H9 (cell line): ENCODE data around the gene GALNT13. TPM values are rescaled to one million over a fixed set of nuclear protein-coding genes. Genes with fewer than 3 reads are reported as not detected.

Experiments
- DNase-seq: peaks from one replicate; pipeline ENCODE4 v3.0.0-alpha.2; 2017
- H2AFZ ChIP-seq: one replicate; pipeline ENCODE4 v1.6.1; 2013; ENCODE audit warnings: mild to moderate bottlenecking, low read length, control low read depth, moderate library complexity
- H2AK5ac ChIP-seq: 2 replicates; pipeline ENCODE4 v1.6.1; 2013; ENCODE audit warnings: low read length, control low read depth, mixed read lengths; ENCODE audit not compliant: insufficient read length
- H2BK120ac ChIP-seq: one replicate; pipeline ENCODE4 v1.6.1; 2013; ENCODE audit warnings: low read depth, mild to moderate bottlenecking, low read length, control low read depth, inconsistent platforms; ENCODE audit not compliant: poor library complexity, severe bottlenecking
- H2BK12ac ChIP-seq: 2 replicates; pipeline ENCODE4 v1.6.1; 2013; ENCODE audit warnings: low read length, control low read depth, mixed read lengths, low read depth; ENCODE audit not compliant: insufficient read length
- H2BK15ac ChIP-seq: 2 replicates; pipeline ENCODE4 v1.6.1; 2013; ENCODE audit warnings: low read depth, low read length, control low read depth
- H2BK20ac ChIP-seq: one replicate; pipeline ENCODE4 v1.6.1; 2013; ENCODE audit warnings: low read depth, mild to moderate bottlenecking, low read length, control low read depth, inconsistent platforms; ENCODE audit not compliant: poor library complexity, severe bottlenecking
- H2BK5ac ChIP-seq: 2 replicates; pipeline ENCODE4 v1.6.1; 2013; ENCODE audit warnings: low read length, control low read depth, mixed read lengths; ENCODE audit not compliant: insufficient read length
- H3K14ac ChIP-seq: 2 replicates; pipeline ENCODE4 v1.6.1; 2013; ENCODE audit warnings: low read length, control low read depth; ENCODE audit not compliant: insufficient read depth
- H3K18ac ChIP-seq: 2 replicates; pipeline ENCODE4 v1.6.1; 2013; ENCODE audit warnings: low read depth, mild to moderate bottlenecking, mixed read lengths, low read length, control low read depth; ENCODE audit not compliant: insufficient read length
- H3K23ac ChIP-seq: 2 replicates; pipeline ENCODE4 v1.6.1; 2013; ENCODE audit warnings: low read length, control low read depth, mixed read lengths, low read depth; ENCODE audit not compliant: insufficient read length
- H3K23me2 ChIP-seq: 2 replicates; pipeline ENCODE4 v1.6.1; 2013; ENCODE audit warnings: low read depth, mild to moderate bottlenecking, mixed read lengths, low read length, control low read depth; ENCODE audit not compliant: insufficient read length, poor library complexity, severe bottlenecking
- H3K27ac ChIP-seq: 2 replicates; pipeline ENCODE4 v1.5.1; 2013; ENCODE audit warnings: low read length, control low read depth, mixed read lengths, low read depth; ENCODE audit not compliant: insufficient read length
- H3K27me3 ChIP-seq: 2 replicates; pipeline ENCODE4 v1.6.1; 2013; ENCODE audit warnings: low read length, control low read depth, inconsistent platforms; ENCODE audit not compliant: insufficient read depth
- H3K4ac ChIP-seq: 2 replicates; pipeline ENCODE4 v1.6.1; 2013; ENCODE audit warnings: low read depth, mild to moderate bottlenecking, control low read depth, inconsistent platforms, low read length, moderate library complexity
- H3K4me1 ChIP-seq: 2 replicates; pipeline ENCODE4 v1.6.1; 2013; ENCODE audit warnings: low read length, control low read depth, inconsistent platforms; ENCODE audit not compliant: insufficient read depth
- H3K4me2 ChIP-seq: 2 replicates; pipeline ENCODE4 v1.6.1; 2013; ENCODE audit warnings: low read length, control low read depth, mixed read lengths; ENCODE audit not compliant: insufficient read length, insufficient read depth
- H3K56ac ChIP-seq: 2 replicates; pipeline ENCODE4 v1.6.1; 2013; ENCODE audit warnings: low read depth, mild to moderate bottlenecking, mixed read lengths, low read length, control low read depth; ENCODE audit not compliant: insufficient read length
- H3K79me1 ChIP-seq: 2 replicates; pipeline ENCODE4 v1.6.1; 2013; ENCODE audit warnings: low read depth, mild to moderate bottlenecking, moderate library complexity, low read length, control low read depth, inconsistent platforms; ENCODE audit not compliant: insufficient read depth, poor library complexity, severe bottlenecking
- H3K79me2 ChIP-seq: 2 replicates; pipeline ENCODE4 v1.6.1; 2013; ENCODE audit warnings: low read length, control low read depth, inconsistent platforms; ENCODE audit not compliant: insufficient read depth
- H3K9ac ChIP-seq: 2 replicates; pipeline ENCODE4 v1.6.1; 2013; ENCODE audit warnings: low read length, control low read depth, mixed read lengths; ENCODE audit not compliant: insufficient read length; ENCODE audit errors: extremely low read depth
- H3K9me3 ChIP-seq: one replicate; pipeline ENCODE4 v1.6.1; 2013; ENCODE audit warnings: low read depth, low read length, inconsistent platforms; ENCODE audit not compliant: control insufficient read depth
- H3T11ph ChIP-seq: one replicate; pipeline ENCODE4 v1.6.1; 2013; ENCODE audit warnings: mild to moderate bottlenecking, low read length, control low read depth, inconsistent platforms
- H4K20me1 ChIP-seq: one replicate; pipeline ENCODE4 v1.6.1; 2013; ENCODE audit not compliant: control insufficient read depth, insufficient read length, insufficient read depth
- H4K5ac ChIP-seq: 2 replicates; pipeline ENCODE4 v1.6.1; 2013; ENCODE audit warnings: low read depth, mild to moderate bottlenecking, mixed read lengths, low read length, control low read depth; ENCODE audit not compliant: insufficient read length
- H4K8ac ChIP-seq: replicated peaks from 2 replicates; pipeline ENCODE4 v1.6.1; 2013; ENCODE audit warnings: low read length, control low read depth, mixed read lengths, low read depth; ENCODE audit not compliant: insufficient read length
- H4K91ac ChIP-seq: 2 replicates; pipeline ENCODE4 v1.6.1; 2013; ENCODE audit warnings: low read depth, mild to moderate bottlenecking, moderate library complexity, mixed read lengths, low read length, control low read depth; ENCODE audit not compliant: insufficient read length
- H3K27ac Mint-ChIP-seq, 3 experiments: 2 replicates in 2 of 3; 3 replicates in 1 of 3; pipeline ENCODE4 v1.8.0; 2020 to 2021; ENCODE audit warnings: mixed read lengths in 3 of 3, mild to moderate bottlenecking in 1 of 3, moderate library complexity in 1 of 3
- H3K27me3 Mint-ChIP-seq: 2 replicates; pipeline ENCODE4 v1.8.0; 2021; ENCODE audit warnings: low read depth, mild to moderate bottlenecking, moderate library complexity, mixed read lengths
- H3K36me3 Mint-ChIP-seq, 3 experiments: 2 replicates in 2 of 3; 3 replicates in 1 of 3; pipeline ENCODE4 v1.8.0; 2020 to 2021; ENCODE audit warnings: low read depth in 3 of 3, mixed read lengths in 3 of 3; ENCODE audit not compliant: insufficient read depth in 1 of 3
- H3K4me1 Mint-ChIP-seq, 2 experiments: 2 replicates each; pipeline ENCODE4 v1.8.0; 2020; ENCODE audit warnings: mixed read lengths in 2 of 2
- H3K4me3 Mint-ChIP-seq, 2 experiments: 2 replicates in 1 of 2; 3 replicates in 1 of 2; pipeline ENCODE4 v1.8.0; 2020 to 2021; ENCODE audit warnings: mild to moderate bottlenecking in 2 of 2, mixed read lengths in 2 of 2, moderate library complexity in 1 of 2
- H3K9me3 Mint-ChIP-seq, 2 experiments: 2 replicates in 1 of 2; 3 replicates in 1 of 2; pipeline ENCODE4 v1.8.0; 2020; ENCODE audit warnings: mild to moderate bottlenecking in 2 of 2, mixed read lengths in 2 of 2, moderate library complexity in 1 of 2
- CTCF ChIP-seq: fragments of 200-600 bp; sonication (generic); conservative IDR thresholded peaks from 3 replicates; pipeline ENCODE4 v1.8.0; 2021; ENCODE audit warnings: antibody characterized with exemption, mild to moderate bottlenecking
- WGBS: extraction: QIAGEN DNeasy Blood & Tissue Kit; methylation state at CpG from one replicate; pipeline ENCODE4 v1.1.7; 2013; ENCODE audit warnings: missing lambda C conversion rate, low lambda C conversion rate, mixed read lengths; ENCODE audit not compliant: insufficient read length; ENCODE audit errors: extremely low coverage; 5-methylcytosine and 5-hydroxymethylcytosine counted together
- total RNA-seq: library from RNA; stranded (reverse); gene quantifications from 2 replicates; pipeline ENCODE4 v1.2.1, GENCODE V29; 2021

Gene GALNT13
- total RNA-seq, 1 experiment from 2014 or later: 6.6 TPM

- Histone ChIP-seq H2BK120ac (no peak overlapping the region), H3K4me2 (no peak overlapping the region), H3K56ac (no peak overlapping the region), H3K27me3 (no peaks in the 10 kb centered on the region), H3K14ac (no peak overlapping the region), H3K4ac (no peak overlapping the region), H2AFZ (no peak overlapping the region), H3K27ac (no peak overlapping the region), H3K4me1 (no peaks in the 10 kb centered on the region), H3K79me2 (no peaks in the 10 kb centered on the region), H3K18ac (no peak overlapping the region), H2BK12ac (no peak overlapping the region), H2BK20ac (no peak overlapping the region), H3K79me1 (no peaks in the 10 kb centered on the region), H2AK5ac (no peak overlapping the region), H4K8ac (no peak overlapping the region), H2BK5ac (no peak overlapping the region), H2BK15ac (no peak overlapping the region), H3K9ac (no peak overlapping the region), H4K91ac (no peak overlapping the region), H4K20me1 (no peaks in the 10 kb centered on the region), H3K9me3 (no peaks in the 10 kb centered on the region), H3K23ac (no peak overlapping the region), H3K23me2 (no peaks in the 10 kb centered on the region), H4K5ac (no peak overlapping the region), H3T11ph (no peak overlapping the region)
- no CpG with 5 or more reads among the region's 1 CpG for WGBS
- TF ChIP-seq CTCF: no peak
- DNase-seq: no peak
- Mint-ChIP-seq H3K27me3 (no peaks in the 10 kb centered on the region), H3K4me1 (peaks cover 4 to 15% of the 10 kb centered on the region in 2 experiments), H3K9me3 (no peaks in the 10 kb centered on the region), H3K36me3 (peaks cover 0 to 2% (median 0%) of the 10 kb centered on the region in 3 experiments; a peak in 1 of 7 replicates), H3K27ac (no peak overlapping the region; a peak in 2 of 7 replicates), H3K4me3 (no peak overlapping the region)
These were observed 435.3 kb downstream of the GALNT13 start for GRCh38 chr2:154307007-154307406.
